ENCODE data around the gene ABHD16A. TPM values are rescaled to one million over a fixed set of nuclear protein-coding genes. Genes with fewer than 3 reads are reported as not detected.

ABHD16A gene
- total and polyA plus RNA-seq, 2 of the 13 experiments (the other 11 are each of a cell fraction or from before 2014, with no cell fraction given), result 43.5 to 45.4 TPM

- TF ChIP-seq ARID5B (CRISPR knock-in tag; IDR thresholded peaks at IDR 0.05), result no peak
- no peak for TF ChIP-seq RELA (CRISPR knock-in tag; IDR thresholded peaks at IDR 0.05)
- TF ChIP-seq ZNF740 (CRISPR knock-in tag; IDR thresholded peaks at IDR 0.05), result no peak
- no peak for TF ChIP-seq ZNF780A (CRISPR knock-in tag; IDR thresholded peaks at IDR 0.05)
- TF ChIP-seq FOSL2 (CRISPR knock-in tag; IDR thresholded peaks at IDR 0.05), result peak; percentile 34; the same call in 1 of the 2 replicates
- TF ChIP-seq ZNF878 (CRISPR knock-in tag; IDR thresholded peaks at IDR 0.05), result no peak
- no peak for TF ChIP-seq AHDC1 (CRISPR knock-in tag; IDR thresholded peaks at IDR 0.05; ENCODE audit: borderline replicate concordance)
- TF ChIP-seq ZFY (CRISPR knock-in tag; IDR thresholded peaks at IDR 0.05), result no peak
Measured at GRCh38 chr6:31690231-31691077, 12.7 kb downstream of the ABHD16A start (continued).
